ENCODE measurements around the gene GDA. TPM values are rescaled to one million over a fixed set of nuclear protein-coding genes. Genes with fewer than 3 reads are reported as not detected.

GDA gene
- total and polyA plus RNA-seq, 2 of the 8 experiments (the other 6 are each of a cell fraction or from before 2014, with no cell fraction given), result 0.35 to 3.0 TPM

GRCh38 chr9:72129271-72130156 lies 19.7 kb upstream of the GDA start:
- Histone ChIP-seq H3K4me1 (replicated peaks in 1 of 4; ENCODE audit: control insufficient read depth in 3 of 4, insufficient read depth in 4 of 4, low read length in 3 of 4) (no peaks in the 10 kb centered on the region), H3K23ac (ENCODE audit: insufficient read length) (no peak overlapping the region), H3K4me2 (ENCODE audit: insufficient read depth in 1 of 2, low read depth in 2 of 2, low read length in 2 of 2) (no peak overlapping the region), H3K56ac (replicated peaks; ENCODE audit: insufficient read length, low read depth, low read length) (no peak overlapping the region), H3K27ac (ENCODE audit: low read depth, low read length) (no peak overlapping the region), H4K8ac (ENCODE audit: extremely low read depth, insufficient read depth, low read length) (no peak overlapping the region), H2BK5ac (ENCODE audit: low read depth, low read length) (no peak overlapping the region), H3K9me3 (ENCODE audit: insufficient read depth in 2 of 2, low read depth in 1 of 2, low read length in 1 of 2) (no peaks in the 10 kb centered on the region), H3K27me3 (replicated peaks in 1 of 4; ENCODE audit: control insufficient read depth in 3 of 4, extremely low read depth in 1 of 4, insufficient read depth in 3 of 4, low read length in 3 of 4) (no peaks in the 10 kb centered on the region), H2BK120ac (replicated peaks; ENCODE audit: low read depth, low read length) (no peak overlapping the region), H3K79me2 (ENCODE audit: control insufficient read depth in 1 of 2, insufficient read depth in 2 of 2, low read length in 2 of 2) (no peaks in the 10 kb centered on the region), H2AFZ (ENCODE audit: low read length) (no peak overlapping the region), H3K9ac (replicated peaks in 1 of 4; ENCODE audit: extremely low read depth in 1 of 4, low read depth in 3 of 4, low read length in 3 of 4) (no peak overlapping the region), H2BK15ac (ENCODE audit: low read length) (no peak overlapping the region), H3K4ac (replicated peaks; ENCODE audit: insufficient read length, low read depth, low read length) (no peak overlapping the region), H3K23me2 (ENCODE audit: low read depth, low read length) (no peaks in the 10 kb centered on the region), H3K36me3 (ENCODE audit: control insufficient read depth in 2 of 4, insufficient read depth in 4 of 4, low read length in 3 of 4) (no peaks in the 10 kb centered on the region), H2BK20ac (ENCODE audit: low read length) (no peak overlapping the region), H3K18ac (ENCODE audit: extremely low read depth, low read length) (no peak overlapping the region), H4K91ac (replicated peaks; ENCODE audit: insufficient read length, low read length) (no peak overlapping the region), H4K20me1 (replicated peaks in 1 of 2; ENCODE audit: control insufficient read depth in 1 of 2, insufficient read depth in 2 of 2, low read length in 2 of 2) (no peaks in the 10 kb centered on the region), H2AK5ac (ENCODE audit: low read depth, low read length) (no peak overlapping the region), H3K4me3 (ENCODE audit: extremely low read depth in 1 of 4, insufficient read depth in 2 of 4, low read depth in 3 of 4, low read length in 4 of 4) (no peak overlapping the region), H3K79me1 (ENCODE audit: low read depth, low read length) (no peaks in the 10 kb centered on the region), H4K5ac (ENCODE audit: insufficient read length, low read depth, low read length) (no peak overlapping the region), H2BK12ac (ENCODE audit: low read depth, low read length) (no peak overlapping the region), H3K14ac (ENCODE audit: insufficient read length) (no peak overlapping the region)
- ChIA-PET POLR2A (ENCODE audit: partially characterized antibody) (no interaction called here), CTCF (ENCODE audit: partially characterized antibody) (interaction anchor here (0.9 kb wide), 2 partner anchors 22 to 346 kb away, joined by 3 read pairs; no protein-coding TSS in a partner anchor)
- no peak for FAIRE-seq
- DNase-seq (ENCODE audit: low read depth in 1 of 2, low spot score in 2 of 2), result no peak
- TF ChIP-seq SIRT6 (IDR thresholded peaks at IDR 0.05; ENCODE audit: low read length) (no peak), HDAC6 (IDR thresholded peaks at IDR 0.05; ENCODE audit: low read depth, low read length) (no peak)
- WGBS, 2 experiments (ENCODE audit: extremely low coverage in 1 of 2, insufficient coverage in 1 of 2, insufficient read length in 1 of 2, insufficient replicate concordance in 2 of 2, low coverage in 1 of 2, low lambda C conversion rate in 2 of 2, missing lambda C conversion rate in 1 of 2), result 92% methylated on average over 8 of the region's 9 CpGs; no CpG with 5 or more reads in 1 of the 2 experiments
